Activated T-helper 2 cell treated with anti-CD3 and anti-CD28 coated beads, Interferon-gamma antibody, Interleukin-2, Interleukin-4, amounts not matched to agents 10 μg/mL and 5 μg/mL and 100 μg/mL, durations not matched to agents 14 hours and 24 hours and 36 hours (primary cell): ENCODE results near the gene KLHL22. TPM values are rescaled to one million over a fixed set of nuclear protein-coding genes. Genes with fewer than 3 reads are reported as not detected.
"Not testable (repeated sequence)": the region's sequence is repeated elsewhere in the genome, so short reads cannot be mapped to it uniquely, and the experiment has no call there.

Source experiments
- DNase-seq: peaks from one replicate; pipeline ENCODE4 v3.0.0; 2021; ENCODE audit warnings: low spot score
- H3K27ac Mint-ChIP-seq: one replicate; pipeline ENCODE4 v1.8.0; 2021; ENCODE audit warnings: mixed read lengths
- H3K27me3 Mint-ChIP-seq: one replicate; pipeline ENCODE4 v1.8.0; 2021; ENCODE audit warnings: low read depth, mixed read lengths
- H3K36me3 Mint-ChIP-seq: one replicate; pipeline ENCODE4 v1.8.0; 2021; ENCODE audit warnings: low read depth, mixed read lengths
- H3K4me1 Mint-ChIP-seq: one replicate; pipeline ENCODE4 v1.8.0; 2021; ENCODE audit warnings: low read depth, mixed read lengths
- H3K4me3 Mint-ChIP-seq: one replicate; pipeline ENCODE4 v1.8.0; 2021; ENCODE audit warnings: low read depth, mild to moderate bottlenecking, moderate library complexity, mixed read lengths
- H3K9me3 Mint-ChIP-seq: one replicate; pipeline ENCODE4 v1.8.0; 2021; ENCODE audit warnings: mixed read lengths
- intact Hi-C: fragments of 100-400 bp; cut with micrococcal nuclease; formaldehyde crosslinking; loops from one replicate; pipeline ENCODE4 v1.15.1; 2023
- total RNA-seq: library from RNA; stranded (reverse); gene quantifications from 2 replicates; pipeline ENCODE4 v1.2.3, GENCODE V29; 2022

KLHL22 gene
- total RNA-seq, 1 donor from 2014 or later: 38.0 TPM

- intact Hi-C loops: loop anchor here (10.0 kb wide), 1 partner anchor 139 kb away; no protein-coding TSS in a partner anchor
- H3K27ac Mint-ChIP-seq: no peak overlapping the region
- H3K9me3 Mint-ChIP-seq: no peaks in the 10 kb centered on the region
- peaks cover 38% of the 10 kb centered on the region for H3K27me3 Mint-ChIP-seq
- peaks cover 5% of the 10 kb centered on the region for H3K36me3 Mint-ChIP-seq
- DNase-seq: no peak
- H3K4me1 Mint-ChIP-seq: peaks cover 5% of the 10 kb centered on the region
- no peak overlapping the region for H3K4me3 Mint-ChIP-seq
These were observed 69.9 kb downstream of the KLHL22 start for GRCh38 chr22:20425566-20426258.

GRCh38 chr22:20424932-20425565, 70.5 kb downstream of the KLHL22 start:
- intact Hi-C loops: loop anchor here (10.0 kb wide), 1 partner anchor 140 kb away; no protein-coding TSS in a partner anchor
- no peak for DNase-seq
- H3K27me3 Mint-ChIP-seq: peaks cover 33% of the 10 kb centered on the region
- H3K27ac Mint-ChIP-seq: no peak overlapping the region
- H3K4me3 Mint-ChIP-seq: peak overlapping the region; percentile 51
- H3K4me1 Mint-ChIP-seq: peaks cover 5% of the 10 kb centered on the region
- no peaks in the 10 kb centered on the region for H3K9me3 Mint-ChIP-seq
- peaks cover 5% of the 10 kb centered on the region for H3K36me3 Mint-ChIP-seq

- H3K27me3 Mint-ChIP-seq: peaks cover 32% of the 10 kb centered on the region
- intact Hi-C loops: loop anchor here (10.0 kb wide), 1 partner anchor 140 kb away; no protein-coding TSS in a partner anchor
- no peaks in the 10 kb centered on the region for H3K9me3 Mint-ChIP-seq
- peaks cover 5% of the 10 kb centered on the region for H3K4me1 Mint-ChIP-seq
- no peak for DNase-seq
- peaks cover 5% of the 10 kb centered on the region for H3K36me3 Mint-ChIP-seq
- no peak overlapping the region for H3K27ac Mint-ChIP-seq
- H3K4me3 Mint-ChIP-seq: peak overlapping the region; percentile 19
These were observed 71.0 kb downstream of the KLHL22 start for GRCh38 chr22:20424568-20424931.

GRCh38 chr22:20423906-20424551, 71.6 kb downstream of the KLHL22 start:
- intact Hi-C loops: loop anchor here (10.0 kb wide), 1 partner anchor 141 kb away; no protein-coding TSS in a partner anchor
- H3K4me3 Mint-ChIP-seq: peak overlapping the region; percentile 19
- H3K27me3 Mint-ChIP-seq: peaks cover 31% of the 10 kb centered on the region
- H3K36me3 Mint-ChIP-seq: peaks cover 5% of the 10 kb centered on the region
- peaks cover 4% of the 10 kb centered on the region for H3K4me1 Mint-ChIP-seq
- no peaks in the 10 kb centered on the region for H3K9me3 Mint-ChIP-seq
- no peak for DNase-seq
- H3K27ac Mint-ChIP-seq: no peak overlapping the region

- Mint-ChIP-seq H3K4me3 (no peak overlapping the region), H3K4me1 (peaks cover 2% of the 10 kb centered on the region), H3K27ac (no peak overlapping the region), H3K27me3 (peaks cover 25% of the 10 kb centered on the region), H3K9me3 (no peaks in the 10 kb centered on the region), H3K36me3 (peaks cover 5% of the 10 kb centered on the region)
- no peak for DNase-seq
- intact Hi-C loops: loop anchor here (10.0 kb wide), 1 partner anchor 142 kb away; no protein-coding TSS in a partner anchor
These were observed 72.3 kb downstream of the KLHL22 start for GRCh38 chr22:20423008-20423905.

GRCh38 chr22:20422271-20423007, 73.2 kb downstream of the KLHL22 start:
- peaks cover 3% of the 10 kb centered on the region for H3K36me3 Mint-ChIP-seq
- DNase-seq: no peak
- peaks cover 21% of the 10 kb centered on the region for H3K27me3 Mint-ChIP-seq
- no peaks in the 10 kb centered on the region for H3K9me3 Mint-ChIP-seq
- intact Hi-C loops: loop anchor here (10.0 kb wide), 1 partner anchor 142 kb away; no protein-coding TSS in a partner anchor
- no peak overlapping the region for H3K4me3 Mint-ChIP-seq
- peaks cover 2% of the 10 kb centered on the region for H3K4me1 Mint-ChIP-seq
- no peak overlapping the region for H3K27ac Mint-ChIP-seq

- no peak for DNase-seq
- intact Hi-C loops: loop anchor here (10.0 kb wide), 1 partner anchor 143 kb away; no protein-coding TSS in a partner anchor
- Mint-ChIP-seq H3K9me3 (no peaks in the 10 kb centered on the region), H3K27ac (no peak overlapping the region), H3K4me3 (no peak overlapping the region), H3K4me1 (peaks cover 2% of the 10 kb centered on the region), H3K36me3 (no peaks in the 10 kb centered on the region), H3K27me3 (peaks cover 13% of the 10 kb centered on the region)
These were observed 74.1 kb downstream of the KLHL22 start for GRCh38 chr22:20421507-20421874.

- no peaks in the 10 kb centered on the region for H3K36me3 Mint-ChIP-seq
- intact Hi-C loops: loop anchor here (10.0 kb wide), 1 partner anchor 145 kb away; no protein-coding TSS in a partner anchor
- H3K9me3 Mint-ChIP-seq: no peaks in the 10 kb centered on the region
- peaks cover 2% of the 10 kb centered on the region for H3K4me1 Mint-ChIP-seq
- no peak for DNase-seq
- no peak overlapping the region for H3K27ac Mint-ChIP-seq
- H3K4me3 Mint-ChIP-seq: no peak overlapping the region
- peaks cover 17% of the 10 kb centered on the region for H3K27me3 Mint-ChIP-seq
These were observed 75.3 kb downstream of the KLHL22 start for GRCh38 chr22:20420157-20420842.

GRCh38 chr22:20419664-20419951, 76.0 kb downstream of the KLHL22 start:
- intact Hi-C loops: loop anchor here (2.0 to 5.0 kb wide), 2 partner anchors 77 to 278 kb away; no protein-coding TSS in a partner anchor
- Mint-ChIP-seq H3K4me1 (peaks cover 2% of the 10 kb centered on the region), H3K4me3 (no peak overlapping the region), H3K27ac (no peak overlapping the region), H3K27me3 (peaks cover 17% of the 10 kb centered on the region), H3K36me3 (no peaks in the 10 kb centered on the region), H3K9me3 (no peaks in the 10 kb centered on the region)
- no peak for DNase-seq

- intact Hi-C loops: loop anchor here (1.0 to 5.0 kb wide), 3 partner anchors 38 to 279 kb away; no protein-coding TSS in a partner anchor
- Mint-ChIP-seq H3K36me3 (no peaks in the 10 kb centered on the region), H3K4me3 (no peak overlapping the region), H3K4me1 (no peaks in the 10 kb centered on the region), H3K27ac (no peak overlapping the region), H3K9me3 (no peaks in the 10 kb centered on the region), H3K27me3 (peaks cover 9% of the 10 kb centered on the region)
- DNase-seq: peak; percentile 70
These were observed 77.3 kb downstream of the KLHL22 start for GRCh38 chr22:20418211-20418788.

GRCh38 chr22:20415699-20416098, 79.9 kb downstream of the KLHL22 start:
- not testable (repeated sequence) for H3K9me3 Mint-ChIP-seq, DNase-seq, H3K36me3 Mint-ChIP-seq, H3K4me1 Mint-ChIP-seq, H3K4me3 Mint-ChIP-seq, H3K27ac Mint-ChIP-seq
- intact Hi-C loops: loop anchor here (5.0 kb wide), 1 partner anchor 282 kb away; no protein-coding TSS in a partner anchor
- peaks cover 13% of the 10 kb centered on the region for H3K27me3 Mint-ChIP-seq
